HepG2 (cell line): ENCODE data around the gene THSD8. TPM values are rescaled to one million over a fixed set of nuclear protein-coding genes. Genes with fewer than 3 reads are reported as not detected.

Experiments used
- ATAC-seq: fragments of 200-7000 bp; cut with Tn5 transposase; 3 replicates; pipeline ENCODE4 v1.9.1; 2020; ENCODE audit warnings: mild to moderate bottlenecking, moderate library complexity
- BruUV-seq: library from RNA; stranded (reverse); fragments of 400-500 nt; replicated peaks from 2 replicates; lab custom pipeline; 2021; lab: Mats Ljungman, UMichigan
- CTCF ChIA-PET: fragments of 300-600 bp; formaldehyde crosslinking; extraction: SDS; loops from one replicate; lab custom pipeline; 2021; ENCODE audit warnings: low total read pairs, inconsistent platforms, low intra/inter-chr PET ratio; lab: Yijun Ruan, JAX
- POLR2A ChIA-PET: fragments of 350-600 bp; sonication (Branson Sonifier 250); formaldehyde crosslinking; loops from one replicate; lab custom pipeline; 2020; ENCODE audit warnings: antibody characterized with exemption, inconsistent platforms; lab: Yijun Ruan, JAX
- DNase-seq: peaks from one replicate; pipeline ENCODE4 v3.0.0-alpha.2; 2015; ENCODE audit warnings: low spot score
- FAIRE-seq: peaks from 3 replicates; lab custom pipeline; 2011; peaks lifted over from hg19 to GRCh38; lab: Jason Lieb, UNC
- H2AFZ ChIP-seq: one replicate; pipeline ENCODE4 v1.6.1; 2011; ENCODE audit warnings: low read length, inconsistent platforms
- H3K27ac ChIP-seq: fragments of 300-600 bp; 3 replicates; pipeline ENCODE4 v1.8.0; 2011; ENCODE audit warnings: mixed run types, mild to moderate bottlenecking, mixed read lengths, low read length, inconsistent platforms; ENCODE audit not compliant: insufficient read depth; ENCODE audit errors: extremely low read length
- H3K27me3 ChIP-seq, 2 experiments: fragments of 200-600 bp in 1 of 2; 2 replicates in 1 of 2; 3 replicates in 1 of 2; pipeline versions ENCODE4 v1.6.0 to v1.8.0; 2011; ENCODE audit warnings: low read length in 2 of 2, mild to moderate bottlenecking in 2 of 2, moderate library complexity in 2 of 2, inconsistent platforms in 1 of 2; ENCODE audit not compliant: insufficient read depth in 2 of 2, control insufficient read depth in 1 of 2
- H3K36me3 ChIP-seq, 2 experiments: fragments of 200-600 bp in 1 of 2; replicated peaks in 1 of 2; 2 replicates in 1 of 2; 3 replicates in 1 of 2; pipeline versions ENCODE4 v1.5.1 to v1.8.0; 2011; ENCODE audit warnings: low read length in 2 of 2, inconsistent platforms in 1 of 2; ENCODE audit not compliant: insufficient read depth in 2 of 2, control insufficient read depth in 1 of 2
- H3K4me1 ChIP-seq: 2 replicates; pipeline ENCODE4 v1.5.1; 2012; ENCODE audit warnings: low read length, inconsistent platforms; ENCODE audit not compliant: insufficient read depth
- H3K4me2 ChIP-seq: 2 replicates; pipeline ENCODE4 v1.6.0; 2011; ENCODE audit warnings: low read depth, low read length, inconsistent platforms
- H3K4me3 ChIP-seq, 3 experiments: fragments of 200-600 bp in 1 of 3; sonication (generic), shearing (Covaris generic) in 1 of 3; replicated peaks in 1 of 3; 2 replicates each; pipeline ENCODE4 v1.5.1; 2011 to 2016; ENCODE audit warnings: low read length in 3 of 3, inconsistent platforms in 2 of 3, low read depth in 2 of 3, mild to moderate bottlenecking in 2 of 3, control low read depth in 1 of 3, mixed read lengths in 1 of 3; ENCODE audit not compliant: insufficient read depth in 1 of 3
- H3K79me2 ChIP-seq: one replicate; pipeline ENCODE4 v1.6.1; 2011; ENCODE audit warnings: low read length, inconsistent platforms; ENCODE audit not compliant: insufficient read depth
- H3K9ac ChIP-seq: 2 replicates; pipeline ENCODE4 v1.6.0; 2011; ENCODE audit warnings: mild to moderate bottlenecking, low read depth, low read length, inconsistent platforms; ENCODE audit not compliant: insufficient read depth
- H3K9me3 ChIP-seq: 2 replicates; pipeline ENCODE4 v1.5.1; 2012; ENCODE audit warnings: mild to moderate bottlenecking, low read length
- H4K20me1 ChIP-seq: 2 replicates; pipeline ENCODE4 v1.6.0; 2011; ENCODE audit warnings: inconsistent platforms, mild to moderate bottlenecking, low read length, moderate library complexity; ENCODE audit not compliant: insufficient read depth
- BHLHE40 ChIP-seq: IDR thresholded peaks from 2 replicates; pipeline ENCODE4 v1.6.1; 2011; ENCODE audit warnings: low read length, improper control_type of control experiment
- DMTF1 ChIP-seq: sonication (generic); formaldehyde crosslinking; IDR thresholded peaks from 2 replicates; pipeline ENCODE4 v1.4.0; 2020; ENCODE audit warnings: mild to moderate bottlenecking, missing genetic modification reagents
- FOXJ3 ChIP-seq: sonication (generic); formaldehyde crosslinking; IDR thresholded peaks from 2 replicates; pipeline ENCODE4 v1.4.0; 2020; ENCODE audit warnings: missing genetic modification reagents, mild to moderate bottlenecking, borderline replicate concordance
- HOXA9 ChIP-seq: sonication (generic); formaldehyde crosslinking; IDR thresholded peaks from 2 replicates; pipeline ENCODE4 v1.8.1; 2022; ENCODE audit warnings: missing genetic modification reagents, mild to moderate bottlenecking, moderate library complexity, borderline replicate concordance
- HOXD1 ChIP-seq: sonication (generic); formaldehyde crosslinking; IDR thresholded peaks from 2 replicates; pipeline ENCODE4 v1.5.0; 2020; ENCODE audit warnings: missing genetic modification reagents
- IRF9 ChIP-seq: sonication (generic); formaldehyde crosslinking; IDR thresholded peaks from 2 replicates; pipeline ENCODE4 v1.8.0; 2022; ENCODE audit warnings: missing genetic modification reagents, mild to moderate bottlenecking, borderline replicate concordance
- NR0B2 ChIP-seq: sonication (generic); formaldehyde crosslinking; IDR thresholded peaks from 2 replicates; pipeline ENCODE4 v1.4.0; 2020; ENCODE audit warnings: mild to moderate bottlenecking, missing genetic modification reagents
- PCBP1 ChIP-seq: fragments of 200-400 bp; formaldehyde crosslinking; IDR thresholded peaks from 2 replicates; pipeline ENCODE4 v1.6.1; 2017; ENCODE audit warnings: mild to moderate bottlenecking, low read depth, low read length, borderline replicate concordance
- POLR2A ChIP-seq, 2 experiments: IDR thresholded peaks; 2 replicates each; pipeline ENCODE4 v1.6.1; 2011; ENCODE audit warnings: low read depth in 2 of 2, low read length in 2 of 2, mild to moderate bottlenecking in 1 of 2, moderate library complexity in 1 of 2; ENCODE audit not compliant: insufficient read depth in 1 of 2
- SP4 ChIP-seq: sonication (generic); formaldehyde crosslinking; IDR thresholded peaks from 2 replicates; pipeline ENCODE4 v1.8.1; 2023; ENCODE audit warnings: mild to moderate bottlenecking, missing genetic modification reagents
- STAG1 ChIP-seq: sonication (generic); formaldehyde crosslinking; IDR thresholded peaks from 2 replicates; pipeline ENCODE4 v1.4.0; 2020; ENCODE audit warnings: missing genetic modification reagents
- SYNCRIP ChIP-seq: fragments of 200-400 bp; formaldehyde crosslinking; IDR thresholded peaks from 2 replicates; pipeline ENCODE4 v1.6.1; 2018; ENCODE audit warnings: mild to moderate bottlenecking, low read depth, low read length; ENCODE audit not compliant: insufficient read depth
- TRIM24 ChIP-seq: sonication (generic); formaldehyde crosslinking; IDR thresholded peaks from 2 replicates; pipeline ENCODE4 v1.8.0; 2022; ENCODE audit warnings: mild to moderate bottlenecking, missing genetic modification reagents
- ZFP41 ChIP-seq: sonication (generic); formaldehyde crosslinking; IDR thresholded peaks from 2 replicates; pipeline ENCODE4 v1.4.0; 2020; ENCODE audit warnings: mild to moderate bottlenecking, missing genetic modification reagents, borderline replicate concordance
- ZNF10 ChIP-seq: sonication (generic); formaldehyde crosslinking; IDR thresholded peaks from 2 replicates; pipeline ENCODE4 v1.4.0; 2020; ENCODE audit warnings: mild to moderate bottlenecking, low read depth, missing genetic modification reagents, borderline replicate concordance
- ZNF468 ChIP-seq: sonication (generic); formaldehyde crosslinking; IDR thresholded peaks from 2 replicates; pipeline ENCODE4 v1.8.0; 2022; ENCODE audit warnings: mild to moderate bottlenecking, moderate library complexity, missing genetic modification reagents
- ZNF597 ChIP-seq: sonication (generic); formaldehyde crosslinking; IDR thresholded peaks from 2 replicates; pipeline ENCODE4 v1.5.0; 2020; ENCODE audit warnings: missing genetic modification reagents
- ZNF792 ChIP-seq: IDR thresholded peaks from 2 replicates; pipeline ENCODE4 v1.6.1; 2016
- WGBS: methylation state at CpG from one replicate; pipeline ENCODE4 v1.1.6; 2017; ENCODE audit warnings: low lambda C conversion rate; 5-methylcytosine and 5-hydroxymethylcytosine counted together
- in situ Hi-C: cut with HindIII; loops from 2 replicates; pipeline ENCODE4 v1.10.0; 2017; ENCODE audit warnings: low pct_unique_long_range_greater_than_20kb; ENCODE audit not compliant: extremely low pct_ligation_motif_present
- intact Hi-C: fragments of 100-400 bp; cut with micrococcal nuclease; formaldehyde crosslinking; loops from one replicate; pipeline ENCODE4 v1.10.0; 2022; ENCODE audit not compliant: unreplicated experiment
- polyA plus RNA-seq, 8 experiments: library from polyadenylated mRNA; depleted of rRNA in 3 of 8; stranded (reverse) in 7 of 8; unstranded in 1 of 8; fragments of >200 nt; fragmentation: Illumina TruSeq in 4 of 8; extraction: Trizol in 4 of 8; gene quantifications; 2 replicates each; pipeline versions ENCODE4 v1.2.1 to v1.2.3, GENCODE V29; 2011 to 2016; ENCODE audit warnings: low read depth in 4 of 8, missing spikeins in 1 of 8, mixed read lengths in 1 of 8; ENCODE audit not compliant: insufficient read depth in 1 of 8
- total RNA-seq, 5 experiments: library from RNA; depleted of rRNA; stranded (reverse); fragments of >200 nt; fragmentation: Illumina TruSeq; extraction: Trizol; gene quantifications; 2 replicates each; pipeline ENCODE4 v1.2.3, GENCODE V29; 2016; ENCODE audit warnings: low read depth in 1 of 5

The THSD8 gene
- total and polyA plus RNA-seq, 2 of the 13 experiments (the other 11 are each of a cell fraction or from before 2014, with no cell fraction given) = 4.8 to 14.9 TPM

- Histone ChIP-seq H3K36me3 (no peaks in the 10 kb centered on the region), H3K4me2 (peak overlapping the region; percentile 99), H4K20me1 (no peaks in the 10 kb centered on the region), H3K27me3 (no peaks in the 10 kb centered on the region; a peak in 2 of 5 replicates), H3K9me3 (no peaks in the 10 kb centered on the region), H3K4me3 (peak overlapping the region; percentile 47 to 87 (median 60)), H3K27ac (peak overlapping the region; percentile 59), H2AFZ (no peak overlapping the region), H3K4me1 (peaks cover 66% of the 10 kb centered on the region), H3K9ac (peak overlapping the region; percentile 89), H3K79me2 (peaks cover 8% of the 10 kb centered on the region)
- in situ Hi-C loops (no loop called here), intact Hi-C loops (no loop called here)
- ATAC-seq (peak; percentile 14), FAIRE-seq (no peak), DNase-seq (no peak)
- POLR2A ChIA-PET = interaction anchor here (1.4 to 1.9 kb wide), 3 partner anchors 11 to 66 kb away, joined by 4 to 21 read pairs (median 8); partner anchors contain the start of genes GET3 and TNPO2
- CTCF ChIA-PET = interaction anchor here (1.4 kb wide), 1 partner anchor 11 kb away, joined by 4 read pairs; no protein-coding TSS in a partner anchor
- 2% methylated on average over 8 of the region's 46 CpGs for WGBS
- BruUV-seq = no TSS peak
- TF ChIP-seq SP4 (CRISPR knock-in tag) (0 out of 2 replicates have a peak, but pooled peaks have one; percentile 0), ZNF10 (CRISPR knock-in tag) (no peak), STAG1 (CRISPR knock-in tag) (no peak), IRF9 (CRISPR knock-in tag) (no peak), NR0B2 (CRISPR knock-in tag) (no peak), ZNF792 (CRISPR knock-in tag) (no peak), DMTF1 (CRISPR knock-in tag) (no peak), BHLHE40 (no peak), PCBP1 (no peak), TRIM24 (CRISPR knock-in tag) (no peak), SYNCRIP (no peak), POLR2A (IDR thresholded peaks at IDR 0.05; ENCODE audit: insufficient read depth in 1 of 2, low read depth in 2 of 2, low read length in 2 of 2) (peak in 1 of 2 experiments; percentile 46; a peak in 2 of 4 replicates), ZFP41 (CRISPR knock-in tag) (no peak), HOXD1 (CRISPR knock-in tag) (no peak), HOXA9 (CRISPR knock-in tag) (0 out of 2 replicates have a peak, but pooled peaks have one; percentile 24), ZNF597 (CRISPR knock-in tag) (no peak), ZNF468 (CRISPR knock-in tag) (no peak), FOXJ3 (CRISPR knock-in tag) (no peak)
These were observed 12.6 kb upstream of the THSD8 start for GRCh38 chr19:12789098-12789903.
